22Rv1 (cell line): ENCODE data around the gene DLG5.

Source experiments
- CTCF ChIP-seq: fragments of 450-650 bp; IDR thresholded peaks from 2 replicates; pipeline ENCODE4 v1.5.1; 2017; ENCODE audit warnings: mild to moderate bottlenecking
- ZFX ChIP-seq: fragments of 450-650 bp; IDR thresholded peaks from 2 replicates; pipeline ENCODE4 v1.6.1; 2017; ENCODE audit warnings: antibody characterized with exemption, borderline replicate concordance

GRCh38 chr10:77892761-77893160, 33.8 kb downstream of the DLG5 start:
- no peak for TF ChIP-seq ZFX
- TF ChIP-seq CTCF: no peak
